GM23248 (cell line): ENCODE results near the gene MEIS2.

Source experiments
- EZH2 ChIP-seq: fragments of 200-600 bp; sonication (generic); IDR thresholded peaks from 2 replicates; pipeline ENCODE4 v1.6.1; 2018; ENCODE audit warnings: antibody characterized with exemption, mild to moderate bottlenecking; ENCODE audit not compliant: insufficient read depth, poor library complexity, severe bottlenecking
- EZH2phosphoT487 ChIP-seq: fragments of 200-600 bp; sonication (generic); IDR thresholded peaks from 2 replicates; pipeline ENCODE4 v1.6.1; 2018; ENCODE audit warnings: antibody characterized with exemption, moderate library complexity, mild to moderate bottlenecking, low read depth; ENCODE audit not compliant: insufficient read depth

GRCh38 chr15:37115538-37115937 lies 15.2 kb upstream of the MEIS2 start:
- TF ChIP-seq EZH2phosphoT487: no peak
- no peak for TF ChIP-seq EZH2
